HL-60 (cell line): ENCODE measurements around the gene CHRNA4.

ENCODE experiments used
- GABPA ChIP-seq: IDR thresholded peaks from 2 replicates; pipeline ENCODE4 v1.6.1; 2012; ENCODE audit warnings: low read depth
- TF ChIP-seq, protein P1 (sequence below): IDR thresholded peaks from one replicate; pipeline ENCODE4 v1.5.1; 2011; ENCODE audit warnings: low read length, control low read depth, inconsistent platforms; ENCODE audit not compliant: insufficient read depth
- TF ChIP-seq, protein P2 (sequence below): IDR thresholded peaks from 2 replicates; pipeline ENCODE4 v1.6.1; 2012; ENCODE audit warnings: low read depth; ENCODE audit not compliant: insufficient replicate concordance

DNA sequence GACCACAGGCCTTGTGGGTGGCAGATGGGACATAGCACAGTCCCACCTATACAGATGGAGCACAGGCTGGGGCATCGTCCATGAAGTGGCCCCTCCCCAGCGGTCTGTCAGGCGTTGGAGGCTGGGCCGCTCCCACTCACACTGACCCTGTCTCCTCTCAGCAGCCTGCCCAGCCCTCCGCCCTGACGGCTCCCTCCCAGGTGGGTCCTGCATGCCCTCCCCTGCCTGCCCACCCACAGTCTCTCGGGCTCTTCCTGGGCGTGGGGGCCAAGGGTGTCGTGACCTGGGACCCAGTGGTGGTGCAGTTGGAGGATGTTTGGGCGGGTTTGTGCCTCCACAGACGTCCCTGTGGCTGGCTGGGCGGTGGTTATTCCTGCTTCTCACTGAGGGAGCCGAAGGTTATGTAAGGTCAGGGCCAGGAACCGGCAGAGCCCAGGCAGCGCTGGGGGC is 45.9 kb downstream of the CHRNA4 start:
- TF ChIP-seq, protein P1, sequence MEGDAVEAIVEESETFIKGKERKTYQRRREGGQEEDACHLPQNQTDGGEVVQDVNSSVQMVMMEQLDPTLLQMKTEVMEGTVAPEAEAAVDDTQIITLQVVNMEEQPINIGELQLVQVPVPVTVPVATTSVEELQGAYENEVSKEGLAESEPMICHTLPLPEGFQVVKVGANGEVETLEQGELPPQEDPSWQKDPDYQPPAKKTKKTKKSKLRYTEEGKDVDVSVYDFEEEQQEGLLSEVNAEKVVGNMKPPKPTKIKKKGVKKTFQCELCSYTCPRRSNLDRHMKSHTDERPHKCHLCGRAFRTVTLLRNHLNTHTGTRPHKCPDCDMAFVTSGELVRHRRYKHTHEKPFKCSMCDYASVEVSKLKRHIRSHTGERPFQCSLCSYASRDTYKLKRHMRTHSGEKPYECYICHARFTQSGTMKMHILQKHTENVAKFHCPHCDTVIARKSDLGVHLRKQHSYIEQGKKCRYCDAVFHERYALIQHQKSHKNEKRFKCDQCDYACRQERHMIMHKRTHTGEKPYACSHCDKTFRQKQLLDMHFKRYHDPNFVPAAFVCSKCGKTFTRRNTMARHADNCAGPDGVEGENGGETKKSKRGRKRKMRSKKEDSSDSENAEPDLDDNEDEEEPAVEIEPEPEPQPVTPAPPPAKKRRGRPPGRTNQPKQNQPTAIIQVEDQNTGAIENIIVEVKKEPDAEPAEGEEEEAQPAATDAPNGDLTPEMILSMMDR = no peak
- TF ChIP-seq GABPA = no peak
- TF ChIP-seq, protein P2, sequence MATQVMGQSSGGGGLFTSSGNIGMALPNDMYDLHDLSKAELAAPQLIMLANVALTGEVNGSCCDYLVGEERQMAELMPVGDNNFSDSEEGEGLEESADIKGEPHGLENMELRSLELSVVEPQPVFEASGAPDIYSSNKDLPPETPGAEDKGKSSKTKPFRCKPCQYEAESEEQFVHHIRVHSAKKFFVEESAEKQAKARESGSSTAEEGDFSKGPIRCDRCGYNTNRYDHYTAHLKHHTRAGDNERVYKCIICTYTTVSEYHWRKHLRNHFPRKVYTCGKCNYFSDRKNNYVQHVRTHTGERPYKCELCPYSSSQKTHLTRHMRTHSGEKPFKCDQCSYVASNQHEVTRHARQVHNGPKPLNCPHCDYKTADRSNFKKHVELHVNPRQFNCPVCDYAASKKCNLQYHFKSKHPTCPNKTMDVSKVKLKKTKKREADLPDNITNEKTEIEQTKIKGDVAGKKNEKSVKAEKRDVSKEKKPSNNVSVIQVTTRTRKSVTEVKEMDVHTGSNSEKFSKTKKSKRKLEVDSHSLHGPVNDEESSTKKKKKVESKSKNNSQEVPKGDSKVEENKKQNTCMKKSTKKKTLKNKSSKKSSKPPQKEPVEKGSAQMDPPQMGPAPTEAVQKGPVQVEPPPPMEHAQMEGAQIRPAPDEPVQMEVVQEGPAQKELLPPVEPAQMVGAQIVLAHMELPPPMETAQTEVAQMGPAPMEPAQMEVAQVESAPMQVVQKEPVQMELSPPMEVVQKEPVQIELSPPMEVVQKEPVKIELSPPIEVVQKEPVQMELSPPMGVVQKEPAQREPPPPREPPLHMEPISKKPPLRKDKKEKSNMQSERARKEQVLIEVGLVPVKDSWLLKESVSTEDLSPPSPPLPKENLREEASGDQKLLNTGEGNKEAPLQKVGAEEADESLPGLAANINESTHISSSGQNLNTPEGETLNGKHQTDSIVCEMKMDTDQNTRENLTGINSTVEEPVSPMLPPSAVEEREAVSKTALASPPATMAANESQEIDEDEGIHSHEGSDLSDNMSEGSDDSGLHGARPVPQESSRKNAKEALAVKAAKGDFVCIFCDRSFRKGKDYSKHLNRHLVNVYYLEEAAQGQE = no peak
